Neutrophil (primary cell): ENCODE results near the gene BLOC1S4.

ENCODE experiments used
- H3K27ac ChIP-seq: fragments of 200-600 bp; sonication (generic); 2 replicates; pipeline ENCODE4 v1.5.1; 2016; ENCODE audit warnings: mild to moderate bottlenecking, moderate library complexity
- H3K27me3 ChIP-seq: fragments of 200-600 bp; sonication (generic); 2 replicates; pipeline ENCODE4 v1.6.0; 2016; ENCODE audit warnings: mild to moderate bottlenecking
- H3K36me3 ChIP-seq: fragments of 200-600 bp; sonication (generic); 2 replicates; pipeline ENCODE4 v1.5.1; 2017
- H3K4me1 ChIP-seq, 2 experiments: fragments of 200-600 bp in 1 of 2; sonication (generic) in 1 of 2; 1 replicate in 1 of 2; 2 replicates in 1 of 2; pipeline versions ENCODE4 v1.5.1 to v1.6.1; 2013 to 2016; ENCODE audit warnings: low read depth in 1 of 2, low read length in 1 of 2, mild to moderate bottlenecking in 1 of 2, moderate library complexity in 1 of 2; ENCODE audit not compliant: control insufficient read depth in 1 of 2, insufficient read depth in 1 of 2
- H3K4me3 ChIP-seq, 2 experiments: fragments of 200-600 bp in 1 of 2; sonication (generic) in 1 of 2; 1 replicate in 1 of 2; 2 replicates in 1 of 2; pipeline ENCODE4 v1.5.1; 2013 to 2016; ENCODE audit warnings: low read depth in 1 of 2, low read length in 1 of 2, mild to moderate bottlenecking in 1 of 2, moderate library complexity in 1 of 2
- H3K9me3 ChIP-seq: fragments of 200-600 bp; sonication (generic); 2 replicates; pipeline ENCODE4 v1.5.1; 2016
- TF ChIP-seq, protein P1 (sequence below): fragments of 200-600 bp; sonication (generic); IDR thresholded peaks from 2 replicates; pipeline ENCODE4 v1.5.1; 2016; ENCODE audit warnings: antibody characterized with exemption

The BLOC1S4 gene

DNA sequence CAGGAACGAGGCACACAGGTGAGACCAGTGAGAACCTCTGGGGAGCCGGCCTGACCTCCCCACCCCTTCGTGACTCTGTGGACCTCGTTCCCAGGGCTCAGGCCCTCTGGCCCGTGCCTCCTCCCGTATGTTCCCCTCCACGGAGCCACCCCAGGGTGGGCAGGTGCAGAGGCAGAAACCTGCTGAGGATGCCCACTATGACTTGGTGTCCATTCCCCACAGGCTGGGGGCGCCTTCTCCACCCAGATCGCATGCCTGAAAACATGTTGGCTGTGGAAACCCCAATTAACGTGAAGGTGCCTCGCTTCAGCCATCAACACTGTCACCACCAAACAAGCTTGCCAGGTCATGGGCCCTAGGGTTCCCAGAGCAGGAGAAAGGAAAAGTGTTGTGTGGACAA lies 27.0 kb downstream of the BLOC1S4 start:
- no peaks in the 10 kb centered on the region for H3K9me3 ChIP-seq
- no peak overlapping the region for H3K4me3 ChIP-seq
- H3K27me3 ChIP-seq = peaks cover 14% of the 10 kb centered on the region
- no peak overlapping the region for H3K27ac ChIP-seq
- H3K4me1 ChIP-seq = no peaks in the 10 kb centered on the region
- TF ChIP-seq, protein P1, sequence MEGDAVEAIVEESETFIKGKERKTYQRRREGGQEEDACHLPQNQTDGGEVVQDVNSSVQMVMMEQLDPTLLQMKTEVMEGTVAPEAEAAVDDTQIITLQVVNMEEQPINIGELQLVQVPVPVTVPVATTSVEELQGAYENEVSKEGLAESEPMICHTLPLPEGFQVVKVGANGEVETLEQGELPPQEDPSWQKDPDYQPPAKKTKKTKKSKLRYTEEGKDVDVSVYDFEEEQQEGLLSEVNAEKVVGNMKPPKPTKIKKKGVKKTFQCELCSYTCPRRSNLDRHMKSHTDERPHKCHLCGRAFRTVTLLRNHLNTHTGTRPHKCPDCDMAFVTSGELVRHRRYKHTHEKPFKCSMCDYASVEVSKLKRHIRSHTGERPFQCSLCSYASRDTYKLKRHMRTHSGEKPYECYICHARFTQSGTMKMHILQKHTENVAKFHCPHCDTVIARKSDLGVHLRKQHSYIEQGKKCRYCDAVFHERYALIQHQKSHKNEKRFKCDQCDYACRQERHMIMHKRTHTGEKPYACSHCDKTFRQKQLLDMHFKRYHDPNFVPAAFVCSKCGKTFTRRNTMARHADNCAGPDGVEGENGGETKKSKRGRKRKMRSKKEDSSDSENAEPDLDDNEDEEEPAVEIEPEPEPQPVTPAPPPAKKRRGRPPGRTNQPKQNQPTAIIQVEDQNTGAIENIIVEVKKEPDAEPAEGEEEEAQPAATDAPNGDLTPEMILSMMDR = no peak
- no peaks in the 10 kb centered on the region for H3K36me3 ChIP-seq

DNA sequence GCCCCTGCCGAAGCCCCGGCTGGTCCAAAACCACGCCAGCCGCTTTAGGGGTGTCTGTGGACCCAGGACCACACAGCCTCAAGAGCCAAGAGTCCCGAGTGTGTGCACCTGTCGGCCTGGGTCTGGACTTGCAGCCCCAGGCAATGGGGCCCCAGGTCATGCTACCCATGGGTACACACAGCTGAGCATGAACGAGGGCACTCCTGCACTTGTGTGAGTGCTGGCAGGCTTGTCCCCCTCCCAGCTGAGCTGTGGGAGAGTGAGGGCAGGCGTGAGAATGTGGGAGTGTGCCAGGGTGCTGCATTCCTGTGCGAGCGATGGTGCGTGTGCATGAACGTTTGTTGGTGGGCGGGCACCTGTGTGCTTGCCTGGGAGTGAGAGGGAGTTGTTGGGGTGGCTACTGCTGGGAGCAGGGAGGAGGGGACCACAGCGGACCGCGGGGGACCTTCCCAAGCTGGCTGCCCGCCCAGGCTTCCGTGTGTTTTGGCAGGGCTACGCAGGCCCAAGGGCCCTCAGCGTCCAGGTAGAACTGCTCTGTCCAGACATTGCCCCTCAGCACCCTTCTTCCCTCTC lies 30.8 kb downstream of the BLOC1S4 start:
- TF ChIP-seq, protein P1 = no peak

GRCh38 chr4:6747294-6748051 lies 31.5 kb downstream of the BLOC1S4 start:
- no peaks in the 10 kb centered on the region for H3K4me1 ChIP-seq

More for the DNA sequence above, 30.8 kb downstream of the BLOC1S4 start:
- H3K27ac ChIP-seq = no peak overlapping the region
- no peaks in the 10 kb centered on the region for H3K36me3 ChIP-seq
- no peak overlapping the region for H3K4me3 ChIP-seq
- H3K27me3 ChIP-seq = no peaks in the 10 kb centered on the region
- H3K4me1 ChIP-seq = no peaks in the 10 kb centered on the region
- no peaks in the 10 kb centered on the region for H3K9me3 ChIP-seq

GRCh38 chr4:6748286-6748685 lies 32.3 kb downstream of the BLOC1S4 start:
- Histone ChIP-seq H3K36me3 (no peaks in the 10 kb centered on the region), H3K4me3 (no peak overlapping the region), H3K4me1 (no peaks in the 10 kb centered on the region), H3K27me3 (no peaks in the 10 kb centered on the region), H3K9me3 (no peaks in the 10 kb centered on the region), H3K27ac (no peak overlapping the region)
- TF ChIP-seq, protein P1 = no peak

More at GRCh38 chr4:6747294-6748051, 31.5 kb downstream of the BLOC1S4 start:
- Histone ChIP-seq H3K27me3 (no peaks in the 10 kb centered on the region), H3K27ac (no peak overlapping the region), H3K9me3 (no peaks in the 10 kb centered on the region), H3K4me3 (no peak overlapping the region), H3K36me3 (no peaks in the 10 kb centered on the region)
- TF ChIP-seq, protein P1 = no peak

GRCh38 chr4:6749340-6750171 lies 33.6 kb downstream of the BLOC1S4 start:
- H3K27me3 ChIP-seq = no peaks in the 10 kb centered on the region

More at GRCh38 chr4:6749340-6750171, 33.6 kb downstream of the BLOC1S4 start:
- H3K36me3 ChIP-seq = no peaks in the 10 kb centered on the region
- TF ChIP-seq, protein P1 = no peak
- no peak overlapping the region for H3K4me3 ChIP-seq
- H3K27ac ChIP-seq = no peak overlapping the region
- no peaks in the 10 kb centered on the region for H3K4me1 ChIP-seq
- H3K9me3 ChIP-seq = no peaks in the 10 kb centered on the region
